ENCODE measurements around the gene MYO1B.

- TF ChIP-seq CTCF (conservative IDR thresholded peaks at IDR 0.05 in 1 of 2, IDR thresholded peaks at IDR 0.05 in 1 of 2; ENCODE audit: low read depth in 1 of 2, low read length in 2 of 2) (no peak), EZH2 (IDR thresholded peaks at IDR 0.05; ENCODE audit: low read length, missing control alignments) (no peak)
These were observed 83.1 kb downstream of the MYO1B start for GRCh38 chr2:191328150-191328809.

All from fibroblast of lung (primary cell).